Gastrocnemius medialis (tissue), 4 donors: Measurements from ENCODE around the gene AMBP. TPM values are rescaled to one million over a fixed set of nuclear protein-coding genes. Genes with fewer than 3 reads are reported as not detected.

ENCODE experiments used
- ATAC-seq, 2 donors: fragments of 150-250 bp; one replicate each; pipeline ENCODE4 v1.9.1; 2016
- DNase-seq, 2 donors: peaks; one replicate each; pipeline ENCODE4 v3.0.0-alpha.2; 2019
- H3K27ac ChIP-seq, 4 donors: fragments of 200-600 bp; sonication (generic); 1 replicate in 1 of 4; 2 replicates in 3 of 4; pipeline ENCODE4 v1.5.1; 2016 to 2018; ENCODE audit warnings: mild to moderate bottlenecking in 2 of 4, moderate library complexity in 1 of 4
- H3K27me3 ChIP-seq, 3 donors: fragments of 200-600 bp; sonication (generic) in 2 of 3; 1 replicate in 1 of 3; 2 replicates in 2 of 3; pipeline versions ENCODE4 v1.5.1 to v1.6.0; 2016 to 2019; ENCODE audit warnings: mild to moderate bottlenecking in 1 of 3, moderate library complexity in 1 of 3
- H3K36me3 ChIP-seq, 2 donors: fragments of 200-600 bp; sonication (generic) in 1 of 2; one replicate each; pipeline ENCODE4 v1.5.1; 2017 to 2018
- H3K4me1 ChIP-seq, 2 donors: fragments of 200-600 bp; sonication (generic) in 1 of 2; one replicate each; pipeline ENCODE4 v1.5.1; 2016 to 2017; ENCODE audit warnings: mild to moderate bottlenecking in 2 of 2
- H3K4me3 ChIP-seq, 4 donors: fragments of 200-600 bp; sonication (generic) in 3 of 4; 1 replicate in 1 of 4; 2 replicates in 3 of 4; pipeline ENCODE4 v1.5.1; 2016 to 2019; ENCODE audit warnings: mild to moderate bottlenecking in 2 of 4
- H3K9me3 ChIP-seq, 3 donors: fragments of 200-600 bp; sonication (generic) in 2 of 3; 1 replicate in 1 of 3; 2 replicates in 2 of 3; pipeline ENCODE4 v1.5.1; 2016 to 2019
- POLR2A ChIP-seq, 2 donors: fragments of 450-650 bp; IDR thresholded peaks; one replicate each; pipeline ENCODE4 v1.6.1; 2017; ENCODE audit warnings: antibody characterized with exemption in 2 of 2, mild to moderate bottlenecking in 2 of 2, moderate library complexity in 2 of 2
- in situ Hi-C, 4 donors: fragments of 200-750 bp; cut with MboI; loops; one replicate each; pipeline versions ENCODE4 v1.15.0 to v1.8.0; 2017; ENCODE audit warnings: low sequenced_read_pairs in 4 of 4
- intact Hi-C: fragments of 100-400 bp; cut with DNase I; formaldehyde crosslinking; loops from one replicate; pipeline ENCODE4 v1.15.1; 2023; ENCODE audit warnings: low total_unique reads
- total RNA-seq, 4 donors: library from RNA; depleted of rRNA; stranded (reverse); fragments of >200 nt; gene quantifications; one replicate each; pipeline versions ENCODE4 v1.1.0 to v1.2.3, GENCODE V29; 2016
- TF ChIP-seq, protein P1 (sequence below), 5 experiments: fragments of 450-650 bp in 3 of 5; fragments of 200-600 bp in 2 of 5; sonication (generic) in 2 of 5; IDR thresholded peaks in 4 of 5; conservative IDR thresholded peaks in 1 of 5; 1 replicate in 4 of 5; 2 replicates in 1 of 5; pipeline ENCODE4 v1.5.1; 2016 to 2019; ENCODE audit warnings: antibody characterized with exemption in 5 of 5, mild to moderate bottlenecking in 3 of 5, moderate library complexity in 3 of 5

Gene AMBP
- total RNA-seq, 4 donors from 2014 or later = 3.2 to 7.2 TPM; not detected in 2

DNA sequence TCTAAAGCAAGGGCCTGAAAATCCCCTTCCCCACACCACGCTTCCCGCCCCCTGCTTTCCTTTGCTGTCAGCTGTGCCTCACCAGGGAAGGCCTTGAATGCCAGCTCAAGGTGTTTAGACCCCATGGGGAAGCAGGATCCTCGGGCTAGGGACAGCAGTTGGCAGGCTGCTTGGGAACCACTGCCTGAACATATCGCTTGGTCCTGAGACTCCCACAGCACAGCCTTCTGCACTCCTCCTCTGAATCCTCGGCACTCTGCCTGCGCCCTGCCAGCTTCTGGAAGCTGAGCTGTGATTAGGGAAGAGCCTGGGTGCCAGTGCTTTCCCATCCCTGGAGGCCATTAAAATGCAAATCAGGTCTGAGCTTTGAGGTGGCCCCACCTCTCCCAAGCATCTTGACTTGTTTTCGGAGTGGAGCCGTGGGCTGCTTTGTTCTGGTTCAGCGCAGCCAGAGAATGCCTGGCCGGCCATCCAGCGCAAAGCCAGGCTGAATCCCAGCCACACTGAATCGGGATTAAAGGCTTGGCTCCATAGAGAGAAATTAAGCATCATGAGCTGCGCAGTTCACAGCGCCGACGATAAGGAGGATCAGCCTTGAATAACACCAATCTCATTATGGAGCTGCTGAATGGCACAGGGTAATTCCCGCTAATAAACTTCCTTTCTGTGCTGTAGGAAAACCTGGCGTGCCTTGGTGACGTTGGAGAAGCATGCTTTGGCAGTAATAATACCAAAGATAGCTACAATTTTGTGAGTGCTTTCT is 40.0 kb downstream of the AMBP start:
- Histone ChIP-seq H3K27me3 (no peaks in the 10 kb centered on the region), H3K4me3 (no peak overlapping the region), H3K36me3 (peaks cover 0 to 5% of the 10 kb centered on the region in 2 donors), H3K4me1 (no peaks in the 10 kb centered on the region), H3K27ac (no peak overlapping the region), H3K9me3 (no peaks in the 10 kb centered on the region)
- ATAC-seq (no peak), DNase-seq (no peak)
- intact Hi-C loops (loop anchor here (10.0 kb wide), 1 partner anchor 353 kb away; no protein-coding TSS in a partner anchor), in situ Hi-C loops (loop anchor here in 3 of 4 donors (10.0 to 25.0 kb wide), 3 partner anchors 226 to 351 kb away; no protein-coding TSS in a partner anchor)
- TF ChIP-seq, protein P1, sequence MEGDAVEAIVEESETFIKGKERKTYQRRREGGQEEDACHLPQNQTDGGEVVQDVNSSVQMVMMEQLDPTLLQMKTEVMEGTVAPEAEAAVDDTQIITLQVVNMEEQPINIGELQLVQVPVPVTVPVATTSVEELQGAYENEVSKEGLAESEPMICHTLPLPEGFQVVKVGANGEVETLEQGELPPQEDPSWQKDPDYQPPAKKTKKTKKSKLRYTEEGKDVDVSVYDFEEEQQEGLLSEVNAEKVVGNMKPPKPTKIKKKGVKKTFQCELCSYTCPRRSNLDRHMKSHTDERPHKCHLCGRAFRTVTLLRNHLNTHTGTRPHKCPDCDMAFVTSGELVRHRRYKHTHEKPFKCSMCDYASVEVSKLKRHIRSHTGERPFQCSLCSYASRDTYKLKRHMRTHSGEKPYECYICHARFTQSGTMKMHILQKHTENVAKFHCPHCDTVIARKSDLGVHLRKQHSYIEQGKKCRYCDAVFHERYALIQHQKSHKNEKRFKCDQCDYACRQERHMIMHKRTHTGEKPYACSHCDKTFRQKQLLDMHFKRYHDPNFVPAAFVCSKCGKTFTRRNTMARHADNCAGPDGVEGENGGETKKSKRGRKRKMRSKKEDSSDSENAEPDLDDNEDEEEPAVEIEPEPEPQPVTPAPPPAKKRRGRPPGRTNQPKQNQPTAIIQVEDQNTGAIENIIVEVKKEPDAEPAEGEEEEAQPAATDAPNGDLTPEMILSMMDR (IDR thresholded peaks at IDR 0.05 in 4 of 5, conservative IDR thresholded peaks at IDR 0.05 in 1 of 5) = no peak
- TF ChIP-seq POLR2A (IDR thresholded peaks at IDR 0.05) = no peak

DNA sequence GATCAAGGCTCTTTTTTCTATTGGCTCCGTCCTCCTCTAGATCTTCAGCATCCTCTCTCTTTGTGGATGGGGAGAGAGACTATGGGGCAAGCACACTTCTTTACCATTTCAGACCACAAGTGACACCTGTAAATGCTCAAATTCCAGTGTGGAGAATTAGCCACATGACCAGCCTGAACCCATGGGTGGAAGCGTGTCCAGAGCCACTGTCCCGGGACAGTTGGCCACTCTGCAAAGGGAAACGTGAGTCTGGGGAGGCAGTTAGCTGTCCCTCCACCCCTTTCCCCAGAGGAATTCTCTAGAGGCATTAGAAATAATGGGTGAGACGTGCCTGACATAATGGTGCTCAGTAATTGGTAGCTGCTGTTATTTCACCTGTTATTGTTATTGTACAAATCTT is 40.9 kb downstream of the AMBP start:
- intact Hi-C loops = loop anchor here (10.0 kb wide), 1 partner anchor 352 kb away; no protein-coding TSS in a partner anchor
- in situ Hi-C loops = loop anchor here in 3 of 4 donors (10.0 to 25.0 kb wide), 3 partner anchors 225 to 350 kb away; no protein-coding TSS in a partner anchor
- no peaks in the 10 kb centered on the region for H3K27me3 ChIP-seq
- no peak for TF ChIP-seq POLR2A (IDR thresholded peaks at IDR 0.05)
- TF ChIP-seq, protein P1 (IDR thresholded peaks at IDR 0.05 in 4 of 5, conservative IDR thresholded peaks at IDR 0.05 in 1 of 5) = no peak
- DNase-seq (no peak), ATAC-seq (no peak)
- peaks cover 0 to 5% of the 10 kb centered on the region in 2 donors for H3K36me3 ChIP-seq
- H3K4me1 ChIP-seq = no peaks in the 10 kb centered on the region
- H3K9me3 ChIP-seq = no peaks in the 10 kb centered on the region
- no peak overlapping the region for H3K27ac ChIP-seq
- H3K4me3 ChIP-seq = no peak overlapping the region

DNA sequence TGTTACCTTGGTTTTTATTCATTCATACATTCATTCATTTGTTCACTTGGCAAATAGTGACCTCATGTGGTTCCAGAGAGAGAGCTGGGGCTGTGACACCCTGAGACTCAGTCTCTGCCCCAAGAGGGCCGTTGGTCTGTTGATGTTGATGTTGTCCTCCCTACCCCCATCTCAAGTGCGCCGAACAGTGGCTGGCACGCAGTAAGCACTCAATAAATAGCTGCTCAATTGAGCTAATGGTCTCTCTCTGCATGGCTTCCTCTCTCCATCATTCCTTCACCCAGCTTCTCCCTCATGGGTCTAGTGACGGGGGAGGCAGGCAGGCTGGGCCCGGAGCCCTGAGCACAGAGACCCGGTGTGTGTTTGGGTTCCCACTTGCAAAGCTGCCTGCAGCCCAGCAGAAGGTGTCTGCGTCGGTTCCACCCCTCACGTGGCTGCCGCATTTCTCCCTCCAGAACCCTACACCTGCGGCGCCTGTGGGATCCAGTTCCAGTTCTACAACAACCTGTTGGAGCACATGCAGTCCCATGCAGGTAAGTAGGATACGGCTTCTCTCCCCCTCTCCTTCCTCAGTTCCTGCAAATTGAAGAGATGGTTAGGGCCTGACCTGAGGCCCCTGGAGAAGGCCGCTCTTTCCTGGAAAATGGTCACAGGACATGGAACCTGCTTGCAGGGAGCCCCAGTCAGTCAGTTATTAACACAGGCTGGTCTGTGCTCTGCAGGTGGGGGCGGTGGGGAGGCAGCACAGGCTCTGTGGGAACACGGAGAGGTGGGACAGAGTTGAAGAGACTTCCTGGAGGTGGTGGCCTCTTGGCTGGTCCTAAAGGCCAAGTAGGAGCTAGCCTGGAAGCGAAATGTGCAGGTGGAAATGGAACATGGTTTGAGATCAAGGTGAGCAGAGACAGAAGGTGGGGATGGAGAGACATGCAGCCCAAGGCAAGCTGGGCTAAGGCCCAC is 42.0 kb downstream of the AMBP start:
- no peaks in the 10 kb centered on the region for H3K9me3 ChIP-seq
- intact Hi-C loops = loop anchor here (10.0 kb wide), 1 partner anchor 351 kb away; no protein-coding TSS in a partner anchor
- H3K4me1 ChIP-seq = no peaks in the 10 kb centered on the region
- in situ Hi-C loops = loop anchor here in 3 of 4 donors (10.0 to 25.0 kb wide), 3 partner anchors 224 to 349 kb away; no protein-coding TSS in a partner anchor
- no peak for ATAC-seq
- no peak overlapping the region for H3K27ac ChIP-seq
- DNase-seq = no peak
- H3K36me3 ChIP-seq = peaks cover 0 to 5% of the 10 kb centered on the region in 2 donors
- H3K4me3 ChIP-seq = no peak overlapping the region
- no peak for TF ChIP-seq POLR2A (IDR thresholded peaks at IDR 0.05)
- TF ChIP-seq, protein P1 (IDR thresholded peaks at IDR 0.05 in 4 of 5, conservative IDR thresholded peaks at IDR 0.05 in 1 of 5) = no peak
- no peaks in the 10 kb centered on the region for H3K27me3 ChIP-seq

DNA sequence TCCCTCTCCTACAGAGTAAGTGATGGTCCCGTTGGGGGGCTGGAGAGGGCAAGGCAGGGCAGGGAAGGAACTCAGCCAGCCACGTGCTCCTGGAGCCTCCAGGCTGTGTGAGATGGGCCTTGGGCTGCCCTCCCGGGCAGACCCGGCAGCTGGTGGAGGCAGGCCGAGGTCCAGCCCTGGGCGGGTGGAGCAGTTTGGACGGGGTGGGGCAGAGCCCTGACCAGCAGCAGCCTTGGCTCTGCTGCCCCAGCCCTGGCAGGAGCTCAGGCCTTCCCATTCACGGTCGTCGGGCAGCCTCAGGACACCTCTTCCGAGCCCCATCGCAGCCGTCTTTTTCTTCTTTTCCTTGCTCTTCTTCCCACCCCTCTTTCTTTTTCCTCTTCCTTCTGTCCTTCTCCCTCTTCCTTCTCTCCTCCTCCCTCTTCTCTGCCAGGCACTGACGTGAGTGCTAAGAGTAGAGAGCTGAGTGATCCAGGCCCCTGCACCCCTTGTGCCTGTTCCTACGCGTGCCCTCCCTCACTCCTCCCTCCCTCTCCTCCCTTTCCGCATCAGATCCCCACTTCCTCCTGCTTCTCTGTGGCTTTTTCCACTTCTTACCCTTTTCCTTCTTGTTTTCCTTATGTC is 42.8 kb downstream of the AMBP start:
- H3K4me1 ChIP-seq = no peaks in the 10 kb centered on the region
- intact Hi-C loops = loop anchor here (10.0 kb wide), 1 partner anchor 351 kb away; no protein-coding TSS in a partner anchor
- DNase-seq = no peak
- H3K27me3 ChIP-seq = no peaks in the 10 kb centered on the region
- no peaks in the 10 kb centered on the region for H3K9me3 ChIP-seq
- TF ChIP-seq, protein P1 (IDR thresholded peaks at IDR 0.05 in 4 of 5, conservative IDR thresholded peaks at IDR 0.05 in 1 of 5) = no peak
- TF ChIP-seq POLR2A (IDR thresholded peaks at IDR 0.05) = no peak
- no peak overlapping the region for H3K27ac ChIP-seq
- in situ Hi-C loops = loop anchor here in 3 of 4 donors (10.0 to 25.0 kb wide), 3 partner anchors 223 to 348 kb away; no protein-coding TSS in a partner anchor
- peaks cover 0 to 5% of the 10 kb centered on the region in 2 donors for H3K36me3 ChIP-seq
- ATAC-seq = no peak
- H3K4me3 ChIP-seq = no peak overlapping the region
